ENCODE measurements around the gene STXBP5L.

- no peak for TF ChIP-seq CTCF (IDR thresholded peaks at IDR 0.05; ENCODE audit: low read length)
- TF ChIP-seq EZH2 (IDR thresholded peaks at IDR 0.05; ENCODE audit: borderline replicate concordance, low read length): no peak
Measured at GRCh38 chr3:121324320-121324719, 416.3 kb downstream of the STXBP5L start.
